Activated naive CD8-positive, alpha-beta T cell treated with anti-CD3 and anti-CD28 coated beads, Interleukin-2, amount 10 ng/mL, durations not matched to agents 7 days and 5 days (primary cell): Measurements from ENCODE around the gene ODAD2. TPM values are rescaled to one million over a fixed set of nuclear protein-coding genes. Genes with fewer than 3 reads are reported as not detected.

Experiments
- ATAC-seq: fragments of 150-1000 bp; cut with Tn5 transposase; one replicate; pipeline ENCODE4 v1.10.0; 2021; ENCODE audit warnings: low read depth, moderate library complexity
- POLR2A ChIA-PET: fragments of 350-600 bp; sonication (Branson Sonifier 250); formaldehyde crosslinking; loops from one replicate; lab custom pipeline; 2021; ENCODE audit warnings: antibody characterized with exemption; lab: Charles Lee
- DNase-seq: peaks from one replicate; pipeline ENCODE4 v3.0.0; 2021
- H3K27ac Mint-ChIP-seq: one replicate; pipeline ENCODE4 v1.8.0; 2022; ENCODE audit warnings: mild to moderate bottlenecking, mixed read lengths
- H3K27me3 Mint-ChIP-seq: one replicate; pipeline ENCODE4 v1.8.0; 2022; ENCODE audit warnings: mild to moderate bottlenecking, moderate library complexity, mixed read lengths
- H3K36me3 Mint-ChIP-seq: one replicate; pipeline ENCODE4 v1.8.0; 2021; ENCODE audit warnings: mild to moderate bottlenecking, mixed read lengths
- H3K4me1 Mint-ChIP-seq: one replicate; pipeline ENCODE4 v1.8.0; 2021; ENCODE audit warnings: mixed read lengths
- H3K4me3 Mint-ChIP-seq: one replicate; pipeline ENCODE4 v1.8.0; 2022; ENCODE audit warnings: mild to moderate bottlenecking, moderate library complexity, mixed read lengths
- H3K9me3 Mint-ChIP-seq: one replicate; pipeline ENCODE4 v1.8.0; 2021; ENCODE audit warnings: mixed read lengths
- total RNA-seq, 2 experiments: library from RNA; stranded (reverse); gene quantifications; one replicate each; pipeline ENCODE4 v1.2.3, GENCODE V29; 2021

The ODAD2 gene
- total RNA-seq, 2 experiments from 2014 or later, result not detected

GRCh38 chr10:27816320-27816719 is 182.6 kb downstream of the ODAD2 start:
- Mint-ChIP-seq H3K27ac (no peak overlapping the region), H3K27me3 (no peaks in the 10 kb centered on the region), H3K4me1 (no peaks in the 10 kb centered on the region), H3K4me3 (no peak overlapping the region), H3K9me3 (no peaks in the 10 kb centered on the region), H3K36me3 (no peaks in the 10 kb centered on the region)
- POLR2A ChIA-PET, result no interaction called here
- DNase-seq, result no peak
- no peak for ATAC-seq

GRCh38 chr10:27815846-27816245 is 183.0 kb downstream of the ODAD2 start:
- ATAC-seq, result no peak
- no peak for DNase-seq
- no peak overlapping the region for H3K27ac Mint-ChIP-seq
- no peak overlapping the region for H3K4me3 Mint-ChIP-seq
- no peaks in the 10 kb centered on the region for H3K9me3 Mint-ChIP-seq
- H3K36me3 Mint-ChIP-seq, result no peaks in the 10 kb centered on the region
- no peaks in the 10 kb centered on the region for H3K4me1 Mint-ChIP-seq
- H3K27me3 Mint-ChIP-seq, result no peaks in the 10 kb centered on the region
- POLR2A ChIA-PET, result no interaction called here

GRCh38 chr10:27815261-27815660 is 183.6 kb downstream of the ODAD2 start:
- Mint-ChIP-seq H3K27ac (no peak overlapping the region), H3K4me3 (no peak overlapping the region), H3K4me1 (no peaks in the 10 kb centered on the region), H3K36me3 (no peaks in the 10 kb centered on the region), H3K27me3 (no peaks in the 10 kb centered on the region), H3K9me3 (no peaks in the 10 kb centered on the region)
- POLR2A ChIA-PET, result no interaction called here
- no peak for ATAC-seq
- DNase-seq, result no peak

GRCh38 chr10:27805180-27805579 is 193.7 kb downstream of the ODAD2 start:
- DNase-seq (no peak), ATAC-seq (no peak)
- Mint-ChIP-seq H3K27ac (no peak overlapping the region), H3K9me3 (no peaks in the 10 kb centered on the region), H3K4me3 (no peak overlapping the region), H3K27me3 (peaks cover 27% of the 10 kb centered on the region), H3K4me1 (no peaks in the 10 kb centered on the region), H3K36me3 (no peaks in the 10 kb centered on the region)
- POLR2A ChIA-PET, result no interaction called here

GRCh38 chr10:27804136-27804535 is 194.7 kb downstream of the ODAD2 start:
- Mint-ChIP-seq H3K9me3 (no peaks in the 10 kb centered on the region), H3K27ac (no peak overlapping the region), H3K4me1 (no peaks in the 10 kb centered on the region), H3K36me3 (no peaks in the 10 kb centered on the region), H3K27me3 (peaks cover 29% of the 10 kb centered on the region), H3K4me3 (no peak overlapping the region)
- POLR2A ChIA-PET, result no interaction called here
- no peak for DNase-seq
- ATAC-seq, result no peak

- Mint-ChIP-seq H3K4me3 (no peak overlapping the region), H3K27ac (no peak overlapping the region), H3K36me3 (no peaks in the 10 kb centered on the region), H3K4me1 (no peaks in the 10 kb centered on the region), H3K27me3 (peaks cover 37% of the 10 kb centered on the region), H3K9me3 (no peaks in the 10 kb centered on the region)
- POLR2A ChIA-PET, result no interaction called here
- DNase-seq, result no peak
- ATAC-seq, result no peak
These were observed 197.6 kb downstream of the ODAD2 start for GRCh38 chr10:27801171-27801785.

- no peak overlapping the region for H3K4me3 Mint-ChIP-seq
- H3K27ac Mint-ChIP-seq, result no peak overlapping the region
- no peaks in the 10 kb centered on the region for H3K36me3 Mint-ChIP-seq
- DNase-seq, result no peak
- peaks cover 1% of the 10 kb centered on the region for H3K9me3 Mint-ChIP-seq
- ATAC-seq, result no peak
- H3K4me1 Mint-ChIP-seq, result no peaks in the 10 kb centered on the region
- POLR2A ChIA-PET, result interaction anchor here (0.5 kb wide), 1 partner anchor 21 kb away, joined by 3 read pairs; no protein-coding TSS in a partner anchor
- peaks cover 36% of the 10 kb centered on the region for H3K27me3 Mint-ChIP-seq
These were observed 199.8 kb downstream of the ODAD2 start for GRCh38 chr10:27799046-27799445.

- H3K36me3 Mint-ChIP-seq, result no peaks in the 10 kb centered on the region
- POLR2A ChIA-PET, result no interaction called here
- DNase-seq (no peak), ATAC-seq (no peak)
- H3K27me3 Mint-ChIP-seq, result peaks cover 24% of the 10 kb centered on the region
- no peak overlapping the region for H3K4me3 Mint-ChIP-seq
- H3K4me1 Mint-ChIP-seq, result no peaks in the 10 kb centered on the region
- H3K9me3 Mint-ChIP-seq, result peaks cover 1% of the 10 kb centered on the region
- no peak overlapping the region for H3K27ac Mint-ChIP-seq
These were observed 204.7 kb downstream of the ODAD2 start for GRCh38 chr10:27794157-27794556.

- no peak for ATAC-seq
- POLR2A ChIA-PET, result no interaction called here
- no peak overlapping the region for H3K27ac Mint-ChIP-seq
- no peaks in the 10 kb centered on the region for H3K36me3 Mint-ChIP-seq
- no peak for DNase-seq
- peaks cover 23% of the 10 kb centered on the region for H3K27me3 Mint-ChIP-seq
- no peaks in the 10 kb centered on the region for H3K4me1 Mint-ChIP-seq
- peaks cover 1% of the 10 kb centered on the region for H3K9me3 Mint-ChIP-seq
- H3K4me3 Mint-ChIP-seq, result no peak overlapping the region
These were observed 206.7 kb downstream of the ODAD2 start for GRCh38 chr10:27792216-27792615.

- DNase-seq, result no peak
- no peaks in the 10 kb centered on the region for H3K4me1 Mint-ChIP-seq
- H3K36me3 Mint-ChIP-seq, result no peaks in the 10 kb centered on the region
- peaks cover 42% of the 10 kb centered on the region for H3K27me3 Mint-ChIP-seq
- H3K4me3 Mint-ChIP-seq, result no peak overlapping the region
- H3K27ac Mint-ChIP-seq, result no peak overlapping the region
- H3K9me3 Mint-ChIP-seq, result no peaks in the 10 kb centered on the region
- POLR2A ChIA-PET, result no interaction called here
- ATAC-seq, result no peak
These were observed 214.6 kb downstream of the ODAD2 start for GRCh38 chr10:27784272-27784671.

- Mint-ChIP-seq H3K27ac (no peak overlapping the region), H3K4me1 (no peaks in the 10 kb centered on the region)
- no peak for DNase-seq
These were observed 215.2 kb downstream of the ODAD2 start for GRCh38 chr10:27783660-27784059.

GRCh38 chr10:27779462-27780015 is 219.3 kb downstream of the ODAD2 start:
- no peaks in the 10 kb centered on the region for H3K4me1 Mint-ChIP-seq
- ATAC-seq (no peak), DNase-seq (no peak)
- H3K9me3 Mint-ChIP-seq, result no peaks in the 10 kb centered on the region
- H3K27me3 Mint-ChIP-seq, result peaks cover 62% of the 10 kb centered on the region
- H3K27ac Mint-ChIP-seq, result no peak overlapping the region
- POLR2A ChIA-PET, result no interaction called here
- no peak overlapping the region for H3K4me3 Mint-ChIP-seq
- H3K36me3 Mint-ChIP-seq, result no peaks in the 10 kb centered on the region

More at GRCh38 chr10:27783660-27784059, 215.2 kb downstream of the ODAD2 start:
- ATAC-seq, result peak; percentile 50
- Mint-ChIP-seq H3K9me3 (no peaks in the 10 kb centered on the region), H3K36me3 (no peaks in the 10 kb centered on the region), H3K27me3 (peaks cover 41% of the 10 kb centered on the region), H3K4me3 (no peak overlapping the region)
- POLR2A ChIA-PET, result no interaction called here

GRCh38 chr10:27774831-27775230 is 224.0 kb downstream of the ODAD2 start:
- no peak overlapping the region for H3K27ac Mint-ChIP-seq

GRCh38 chr10:27771231-27771630 is 227.6 kb downstream of the ODAD2 start:
- peaks cover 16% of the 10 kb centered on the region for H3K4me1 Mint-ChIP-seq
- ATAC-seq, result peak; percentile 91
- H3K27me3 Mint-ChIP-seq, result peaks cover 63% of the 10 kb centered on the region
- H3K9me3 Mint-ChIP-seq, result no peaks in the 10 kb centered on the region
- POLR2A ChIA-PET, result no interaction called here
- H3K4me3 Mint-ChIP-seq, result peak overlapping the region; percentile 50
- no peak overlapping the region for H3K27ac Mint-ChIP-seq
- peak; percentile 40 for DNase-seq
- no peaks in the 10 kb centered on the region for H3K36me3 Mint-ChIP-seq

More at GRCh38 chr10:27774831-27775230, 224.0 kb downstream of the ODAD2 start:
- POLR2A ChIA-PET, result no interaction called here
- Mint-ChIP-seq H3K4me3 (no peak overlapping the region), H3K36me3 (no peaks in the 10 kb centered on the region), H3K27me3 (peaks cover 70% of the 10 kb centered on the region), H3K9me3 (no peaks in the 10 kb centered on the region), H3K4me1 (peaks cover 16% of the 10 kb centered on the region)
- no peak for ATAC-seq
- DNase-seq, result no peak
